Panc1 (cell line): ENCODE measurements around the gene PTGR3.
A peak's percentile ranks its signal among the peaks of the same experiment; 100 is the strongest.

Experiments
- CTCF ChIP-seq: fragments of 450-650 bp; IDR thresholded peaks from 2 replicates; pipeline ENCODE4 v1.5.1; 2017; ENCODE audit warnings: mild to moderate bottlenecking
- POLR2AphosphoS5 ChIP-seq: IDR thresholded peaks from 2 replicates; pipeline ENCODE4 v1.6.1; 2012; ENCODE audit warnings: mild to moderate bottlenecking, low read depth, low read length, moderate library complexity
- REST ChIP-seq, 2 experiments: IDR thresholded peaks; 2 replicates each; pipeline ENCODE4 v1.6.1; 2011 to 2012; ENCODE audit warnings: low read depth in 2 of 2, control low read depth in 1 of 2, low read length in 1 of 2, mild to moderate bottlenecking in 1 of 2, moderate library complexity in 1 of 2; ENCODE audit not compliant: insufficient read depth in 1 of 2
- SIN3A ChIP-seq: IDR thresholded peaks from 2 replicates; pipeline ENCODE4 v1.6.1; 2012; ENCODE audit warnings: low read depth, mild to moderate bottlenecking, low read length, moderate library complexity, borderline replicate concordance; ENCODE audit not compliant: insufficient read depth
- TCF7L2 ChIP-seq: IDR thresholded peaks from 2 replicates; pipeline ENCODE4 v1.6.1; 2011; ENCODE audit warnings: mild to moderate bottlenecking, low read depth, low read length, inconsistent platforms

GRCh38 chr18:75209129-75209950 lies at the start of gene PTGR3:
- 0 out of 2 replicates have a peak, but pooled peaks have one; percentile 63 for TF ChIP-seq POLR2AphosphoS5
- no peak for TF ChIP-seq CTCF
- TF ChIP-seq REST (IDR thresholded peaks at IDR 0.05; ENCODE audit: insufficient read depth in 1 of 2, low read depth in 2 of 2, low read length in 1 of 2) = no peak
- peak; percentile 34; the same call in 1 of the 2 replicates for TF ChIP-seq SIN3A
- TF ChIP-seq TCF7L2 = peak; percentile 64
